Fibroblast of skin of right biceps (primary cell): ENCODE measurements around the gene USP35.
"Not testable (repeated sequence)": the region's sequence is repeated elsewhere in the genome, so short reads cannot be mapped to it uniquely, and the experiment has no call there.

Source experiments
- DNase-seq: peaks from one replicate; pipeline ENCODE4 v3.0.0-alpha.2; 2013

The USP35 gene

DNA sequence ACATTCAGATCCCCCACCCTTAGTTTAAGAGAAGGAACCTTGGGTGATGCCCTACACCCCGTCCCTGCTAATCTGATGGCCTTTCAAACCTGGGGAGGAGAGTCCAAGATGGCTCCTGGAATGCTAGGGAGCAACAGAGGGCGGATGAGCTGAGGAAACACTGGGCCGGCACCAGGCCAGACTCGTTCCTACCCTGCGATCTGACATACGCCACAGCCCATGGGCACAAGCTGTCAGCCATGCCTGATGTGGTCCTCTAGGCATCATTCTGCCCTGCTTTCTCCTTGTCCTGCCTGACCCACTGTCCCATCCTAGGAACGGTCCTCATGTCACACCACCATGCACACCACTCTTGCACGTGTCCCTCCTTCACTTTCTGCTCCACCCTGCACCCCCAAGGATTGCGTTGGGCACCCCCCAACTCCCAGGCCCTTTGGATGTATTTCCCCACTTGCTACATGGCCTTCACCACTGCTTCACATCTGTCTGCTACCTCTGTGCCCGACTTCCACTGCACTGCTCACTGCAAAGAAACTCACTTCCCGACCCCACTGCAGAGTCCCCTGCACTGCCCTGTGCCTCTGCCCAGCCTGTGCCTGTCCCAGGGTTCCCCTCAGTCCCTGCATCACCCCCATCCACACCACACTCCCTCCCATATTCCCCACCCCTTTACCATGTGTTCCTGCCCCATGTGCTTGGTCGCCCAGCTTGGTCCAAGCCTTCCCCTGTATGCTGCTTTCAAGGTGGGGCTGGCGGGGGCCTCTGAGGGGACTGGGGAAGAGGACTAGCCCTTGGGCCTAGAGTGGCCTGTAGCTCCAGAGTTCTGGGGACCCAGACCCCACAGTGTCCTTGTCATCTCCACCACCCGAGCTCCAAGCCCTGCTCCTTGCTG is 29.2 kb downstream of the USP35 start:
- no peak for DNase-seq

DNA sequence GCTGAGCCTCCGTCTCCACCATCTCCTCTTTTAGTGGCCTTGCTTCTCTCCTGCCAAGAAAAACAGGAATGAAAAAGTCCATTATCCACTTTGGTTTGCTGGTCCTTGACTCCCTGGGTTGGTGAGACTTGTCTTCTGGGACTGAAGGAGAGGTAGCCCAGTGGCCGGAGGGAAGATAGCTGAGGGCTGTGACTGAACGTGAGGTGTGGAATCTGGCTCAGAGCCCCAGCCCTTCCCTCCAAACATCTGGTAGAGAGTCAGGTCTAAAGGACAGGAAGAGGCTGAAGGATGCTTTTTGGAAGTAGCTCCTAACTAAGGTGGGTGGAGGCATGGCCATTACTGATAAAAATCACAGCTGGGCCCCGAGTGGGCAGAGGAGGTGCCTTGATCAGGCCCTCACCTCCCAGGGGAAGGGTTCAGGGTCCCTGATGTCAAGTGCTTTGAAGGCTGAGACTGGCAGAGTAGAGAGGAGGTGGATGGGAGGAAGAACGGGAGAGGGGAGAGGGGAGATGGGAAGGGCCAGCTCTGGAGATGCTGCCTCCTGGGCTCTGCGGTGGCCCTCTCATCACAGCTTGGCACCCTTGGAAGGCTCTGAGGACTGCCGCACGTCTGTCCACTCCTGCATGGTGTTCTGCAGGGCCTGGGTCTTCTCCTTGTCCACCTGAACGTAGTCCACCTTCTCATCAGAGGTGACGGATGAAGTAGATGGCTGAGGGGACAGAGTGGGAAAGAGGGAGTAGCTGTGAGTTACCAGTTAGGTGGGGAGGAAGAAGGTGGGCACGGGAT is 30.2 kb downstream of the USP35 start:
- no peak for DNase-seq

DNA sequence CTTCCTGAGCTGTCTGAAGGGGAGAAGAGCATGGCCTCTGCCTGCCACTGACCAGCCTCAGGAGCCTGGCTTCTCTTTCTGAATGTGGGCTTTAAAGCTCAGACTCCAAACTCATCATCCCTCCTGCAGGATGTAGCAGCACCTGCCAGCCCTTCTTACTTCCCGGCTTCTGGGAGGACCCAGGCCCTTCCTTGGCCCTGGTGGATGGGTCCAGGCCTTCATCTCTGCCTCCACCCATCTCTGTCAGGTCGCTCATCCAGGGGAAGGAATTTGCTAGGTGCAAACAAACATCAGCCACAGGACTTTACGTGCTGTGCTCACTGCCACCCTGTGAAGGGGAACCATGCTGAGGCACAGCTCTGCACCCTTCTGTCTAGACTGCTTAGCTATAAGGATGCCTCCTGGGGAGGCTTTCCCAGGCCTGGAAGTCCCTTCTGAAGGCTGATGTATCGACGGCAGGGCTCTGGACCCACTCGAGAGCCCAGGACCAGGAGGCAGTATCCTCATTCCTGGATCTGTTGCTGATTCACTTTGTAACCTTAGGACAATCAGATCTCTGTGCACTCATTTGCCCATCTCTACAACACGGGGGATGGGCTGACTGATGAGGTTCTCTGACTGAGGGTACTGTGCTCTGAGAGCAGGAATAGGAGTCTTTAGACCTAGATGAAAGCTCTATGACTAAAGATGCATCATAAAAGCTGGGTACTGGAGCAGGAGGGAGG is 30.9 kb downstream of the USP35 start:
- no peak for DNase-seq

DNA sequence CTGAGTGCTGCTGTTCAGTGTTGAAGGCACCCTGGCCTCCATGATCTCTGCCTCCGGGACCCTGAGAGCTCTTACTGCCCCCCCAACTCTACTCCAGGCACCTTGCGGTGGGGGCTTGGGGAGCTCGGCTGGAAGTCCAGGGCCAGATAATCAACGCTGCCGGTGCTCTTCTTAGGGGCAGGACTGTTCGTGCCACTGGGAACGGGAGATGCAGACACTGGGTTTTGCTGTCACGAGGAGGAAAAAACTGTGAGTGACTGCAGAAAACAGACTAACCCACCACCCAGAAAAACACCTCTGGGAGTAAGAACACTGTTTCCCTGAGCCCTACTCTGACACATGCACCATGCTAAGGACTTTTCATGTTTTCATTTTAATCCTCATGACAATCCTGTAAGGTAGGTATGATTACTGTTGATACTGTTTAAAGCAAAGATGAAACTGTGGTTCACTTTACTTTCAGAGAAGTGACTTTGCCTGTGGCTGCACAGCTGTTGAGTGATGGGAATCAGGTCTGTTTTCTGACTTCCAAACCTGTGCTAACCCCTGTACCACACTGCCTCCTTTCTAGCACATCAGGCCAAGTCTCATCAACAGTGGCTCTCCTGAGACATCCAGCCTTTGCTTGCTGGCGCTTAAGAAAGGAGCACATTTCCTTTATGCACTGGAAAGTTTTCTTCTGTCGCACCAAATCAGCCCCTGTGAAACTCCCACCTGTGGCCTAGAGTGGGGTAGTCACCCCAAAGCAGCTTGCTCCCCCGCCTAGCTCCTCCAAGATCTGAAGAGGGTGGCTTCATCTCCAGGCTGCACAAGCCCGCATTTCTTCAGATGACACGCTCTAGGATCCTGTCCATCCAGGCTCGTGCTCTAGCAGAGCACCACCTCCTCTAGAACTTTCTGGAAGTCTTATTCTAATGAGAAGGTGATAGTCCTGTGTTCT is 31.8 kb downstream of the USP35 start:
- DNase-seq: no peak

DNA sequence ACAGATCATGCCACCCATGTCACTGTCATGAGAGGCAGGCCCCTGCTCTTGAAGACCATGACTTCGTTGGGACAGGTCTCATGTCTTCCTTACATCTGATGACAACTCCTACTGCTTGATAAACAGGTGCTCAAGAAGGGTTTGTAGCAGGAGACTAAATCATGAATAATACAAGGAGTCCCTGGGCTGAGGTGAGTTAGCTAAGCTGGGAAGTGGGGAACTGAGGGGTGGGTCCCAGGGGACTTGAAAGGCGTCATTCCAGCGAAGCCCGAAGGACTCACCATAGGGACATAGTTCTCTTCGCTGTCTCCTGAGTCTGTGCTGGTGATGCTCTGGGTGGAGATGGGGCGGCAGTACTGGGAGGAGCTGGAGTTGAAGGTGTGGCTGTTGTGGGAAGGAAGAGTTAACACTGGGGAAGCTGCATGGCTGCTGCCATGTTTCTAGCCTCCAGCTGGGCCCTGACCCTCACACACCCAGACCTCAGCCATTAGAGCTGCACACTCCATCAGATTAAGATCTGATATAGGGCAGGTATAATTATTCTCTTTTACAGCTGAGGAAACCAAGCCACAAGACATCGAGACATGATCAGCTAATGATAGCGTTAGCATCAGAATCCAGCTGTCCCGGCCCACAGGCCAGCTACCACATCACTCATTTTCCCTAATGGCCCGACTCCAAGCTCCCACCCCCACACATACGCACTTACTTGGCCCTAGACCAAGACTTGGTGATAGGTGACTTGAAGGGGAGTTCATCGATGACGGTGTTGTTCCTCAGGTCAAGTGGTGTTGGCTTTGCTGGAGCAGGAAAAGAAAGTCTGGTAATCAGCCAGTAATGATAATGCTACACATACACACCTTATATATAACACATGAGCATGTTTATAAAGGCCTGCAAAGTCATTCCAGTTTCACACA is 32.9 kb downstream of the USP35 start:
- DNase-seq: no peak

DNA sequence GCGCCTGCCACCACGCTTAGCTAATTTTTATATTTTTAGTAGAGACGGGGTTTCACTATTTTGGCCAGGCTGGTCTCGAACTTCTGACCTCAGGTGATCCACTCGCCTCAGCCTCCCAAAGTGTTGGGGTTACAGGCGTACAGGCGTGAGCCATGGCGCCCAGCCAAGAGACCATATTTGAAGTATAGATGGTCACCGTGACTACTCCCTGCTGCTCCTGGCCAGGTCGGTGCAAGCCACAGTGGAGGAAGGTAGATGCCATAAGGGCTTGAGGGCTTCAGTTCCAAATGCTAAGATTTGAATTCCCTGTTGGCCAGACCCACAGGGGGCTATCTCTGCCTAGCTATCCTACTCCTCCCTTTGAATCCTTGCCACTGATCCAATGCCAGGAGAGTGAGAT is 34.0 kb downstream of the USP35 start:
- DNase-seq: not testable (repeated sequence)

DNA sequence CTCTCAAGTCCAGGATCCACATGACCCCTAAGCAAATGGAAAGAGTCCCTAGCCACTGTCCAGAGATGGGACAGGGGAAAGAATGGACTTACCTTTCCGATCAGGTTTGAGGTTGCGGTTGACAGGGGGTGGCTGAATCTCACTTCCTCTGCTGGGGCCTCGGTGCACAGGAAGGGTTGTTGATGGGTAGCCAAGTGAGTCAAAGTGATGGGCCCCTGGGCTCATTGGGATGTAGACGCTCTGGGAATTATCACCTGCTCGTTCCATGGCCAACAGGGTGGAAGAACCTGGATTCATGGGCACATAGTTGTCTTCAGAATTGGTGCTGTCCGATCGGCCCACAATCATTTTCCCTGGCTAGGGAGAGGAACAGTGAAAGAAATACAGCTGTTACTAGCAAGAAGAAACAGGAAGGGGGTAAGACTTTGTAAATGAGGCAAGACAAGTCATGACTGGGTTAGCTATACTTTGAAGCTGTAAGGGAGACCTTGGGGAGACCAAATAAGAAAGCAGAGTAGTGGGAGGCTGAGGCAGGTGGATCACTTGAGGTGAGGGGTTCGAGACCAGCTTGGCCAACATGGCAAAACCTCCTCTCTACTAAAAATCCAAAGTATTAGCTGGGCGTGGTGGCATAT is 34.7 kb downstream of the USP35 start:
- DNase-seq: no peak

DNA sequence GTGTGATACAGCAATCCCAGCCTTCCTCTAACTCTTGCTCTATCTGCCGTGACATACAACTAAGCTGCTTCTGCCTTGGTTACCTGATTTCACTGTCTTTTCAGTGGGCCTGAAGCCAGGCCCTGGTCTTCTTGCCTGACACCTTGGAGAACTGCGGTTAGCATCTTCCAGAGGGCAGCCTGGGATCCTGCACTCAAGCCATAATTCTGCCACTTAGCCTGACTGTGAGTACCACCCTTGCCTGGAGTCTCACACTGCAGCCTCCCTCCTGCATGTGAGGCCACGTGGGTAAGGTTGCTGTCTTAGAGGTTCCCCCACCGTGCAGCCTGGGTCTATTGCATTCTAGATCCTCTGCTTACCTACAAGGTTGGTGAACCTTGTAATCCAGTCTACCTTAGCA is 35.8 kb downstream of the USP35 start:
- no peak for DNase-seq

DNA sequence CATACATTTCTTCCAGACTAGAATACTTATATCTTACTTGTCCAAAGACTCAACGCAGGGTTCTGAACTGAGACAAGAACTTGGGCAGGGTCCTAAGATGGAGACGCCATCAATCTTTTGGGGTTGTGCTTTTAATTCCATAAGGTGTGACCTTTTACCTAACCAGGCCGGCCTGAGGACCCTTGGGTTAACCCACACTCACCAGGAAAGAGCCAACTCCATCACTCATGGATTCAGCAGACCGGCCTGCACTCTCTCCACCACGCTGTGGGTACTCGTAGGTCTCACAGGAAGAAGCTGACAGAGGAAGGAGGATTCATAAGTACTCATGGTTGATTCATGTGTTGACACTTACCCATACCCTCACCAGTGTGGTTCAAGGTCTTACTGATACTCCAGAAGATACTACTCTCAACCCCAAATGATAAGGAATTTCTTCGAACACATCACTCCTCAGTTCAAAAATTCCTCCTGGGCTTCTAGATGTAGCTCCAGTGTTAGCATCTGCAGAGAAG is 36.2 kb downstream of the USP35 start:
- no peak for DNase-seq

DNA sequence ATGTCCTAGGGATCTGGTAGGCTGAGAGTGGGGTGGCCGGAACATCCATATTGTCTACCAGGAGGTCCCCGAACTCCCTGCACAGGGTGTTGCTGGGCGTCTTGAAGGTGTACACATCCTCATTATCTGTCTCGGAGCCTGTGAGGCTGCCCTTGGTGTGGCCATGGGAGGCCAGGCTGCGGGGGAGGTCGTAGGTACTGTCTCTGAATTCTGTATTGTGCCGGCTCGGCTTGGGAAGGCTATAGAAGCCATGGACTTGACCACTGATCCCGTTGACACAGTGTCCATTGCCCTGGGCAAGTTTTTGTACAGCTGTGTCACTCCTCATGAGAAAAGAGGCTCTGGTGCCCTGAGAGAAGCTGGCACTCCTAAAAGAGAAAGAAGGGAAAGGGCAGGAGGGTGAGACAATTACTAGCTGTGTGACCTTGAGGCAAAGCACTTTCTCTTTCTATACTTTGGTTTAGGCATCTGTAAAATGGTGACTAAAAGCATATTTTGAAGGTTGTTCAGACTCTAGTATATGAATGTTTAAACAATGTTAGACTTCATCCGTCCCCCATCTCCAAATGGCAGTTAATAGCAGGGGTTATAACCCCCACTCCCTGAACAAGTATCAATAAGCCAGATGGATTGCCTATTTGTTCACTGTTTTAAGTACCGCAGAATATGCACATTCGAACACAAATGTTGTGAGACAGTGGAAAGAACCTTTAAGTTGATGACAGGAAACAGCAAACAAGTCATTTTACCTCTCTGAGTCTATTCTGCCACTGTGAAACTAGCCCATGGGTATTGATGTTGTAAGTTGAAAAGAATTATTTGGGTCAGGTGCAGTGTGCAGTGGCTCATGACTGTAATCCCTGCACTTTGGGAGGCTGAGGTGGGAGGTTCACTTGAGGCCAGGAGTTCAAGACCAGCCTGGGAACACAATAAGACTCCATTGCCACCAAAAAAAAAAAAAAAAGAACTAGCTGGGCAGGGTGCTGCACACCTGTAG is 38.3 kb downstream of the USP35 start:
- no peak for DNase-seq

DNA sequence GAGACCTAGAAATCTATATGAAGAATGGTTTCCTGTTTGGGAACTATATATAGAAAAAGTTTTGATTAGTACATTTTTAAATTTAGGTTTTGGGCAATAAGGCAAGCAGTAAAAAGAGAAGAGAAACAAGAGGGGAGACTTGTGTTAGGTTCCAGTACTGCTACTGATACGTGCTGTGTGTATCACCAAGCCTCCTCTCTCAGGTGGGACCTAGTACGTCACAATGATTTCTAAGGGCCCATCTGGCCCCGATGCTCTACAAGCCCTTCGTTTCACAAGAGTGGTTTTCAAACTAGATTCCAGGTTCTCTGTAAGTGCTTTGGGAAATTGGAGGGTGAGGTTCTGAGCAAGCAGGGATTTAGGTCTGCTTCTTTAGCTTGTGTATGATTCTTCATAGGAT is 39.2 kb downstream of the USP35 start:
- no peak for DNase-seq

DNA sequence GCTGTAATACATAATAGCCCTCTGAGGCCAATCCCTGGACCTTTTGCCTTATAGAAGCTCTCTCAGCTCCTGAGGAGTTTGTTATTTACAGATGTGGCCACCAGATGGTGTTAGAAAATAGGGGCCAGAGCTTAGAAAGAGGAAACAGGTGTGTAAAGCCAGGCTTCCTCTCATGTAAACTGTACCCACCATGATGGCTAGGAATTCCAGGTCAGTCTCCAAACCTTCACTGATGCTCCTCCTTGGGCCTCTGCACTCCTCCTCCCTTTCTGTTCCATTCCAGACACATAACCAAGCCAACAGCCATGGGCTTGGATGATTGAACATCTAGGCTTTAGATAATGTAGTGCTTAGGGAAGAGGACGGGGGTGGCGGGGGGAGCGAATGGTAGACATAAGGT is 39.7 kb downstream of the USP35 start:
- peak; percentile 54 for DNase-seq

DNA sequence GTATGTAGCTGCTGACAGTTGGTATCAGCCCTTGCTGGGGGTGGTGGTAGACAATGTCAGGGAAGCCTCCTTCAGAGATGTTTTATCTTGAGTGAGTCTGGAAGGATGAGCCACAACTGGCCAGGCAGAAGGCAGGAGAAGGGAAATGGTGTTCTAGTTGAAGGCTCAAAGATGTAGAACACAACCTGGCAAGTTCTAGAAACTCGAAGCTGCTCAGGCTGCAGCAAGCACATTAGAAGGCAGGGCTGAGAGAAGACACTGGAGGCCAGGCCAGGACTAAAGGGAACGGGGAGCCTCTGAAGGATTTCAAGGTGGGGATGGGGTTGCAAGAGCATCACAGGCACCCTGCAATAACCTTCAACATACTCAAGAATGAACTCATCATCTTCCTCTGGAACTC is 40.4 kb downstream of the USP35 start:
- no peak for DNase-seq

DNA sequence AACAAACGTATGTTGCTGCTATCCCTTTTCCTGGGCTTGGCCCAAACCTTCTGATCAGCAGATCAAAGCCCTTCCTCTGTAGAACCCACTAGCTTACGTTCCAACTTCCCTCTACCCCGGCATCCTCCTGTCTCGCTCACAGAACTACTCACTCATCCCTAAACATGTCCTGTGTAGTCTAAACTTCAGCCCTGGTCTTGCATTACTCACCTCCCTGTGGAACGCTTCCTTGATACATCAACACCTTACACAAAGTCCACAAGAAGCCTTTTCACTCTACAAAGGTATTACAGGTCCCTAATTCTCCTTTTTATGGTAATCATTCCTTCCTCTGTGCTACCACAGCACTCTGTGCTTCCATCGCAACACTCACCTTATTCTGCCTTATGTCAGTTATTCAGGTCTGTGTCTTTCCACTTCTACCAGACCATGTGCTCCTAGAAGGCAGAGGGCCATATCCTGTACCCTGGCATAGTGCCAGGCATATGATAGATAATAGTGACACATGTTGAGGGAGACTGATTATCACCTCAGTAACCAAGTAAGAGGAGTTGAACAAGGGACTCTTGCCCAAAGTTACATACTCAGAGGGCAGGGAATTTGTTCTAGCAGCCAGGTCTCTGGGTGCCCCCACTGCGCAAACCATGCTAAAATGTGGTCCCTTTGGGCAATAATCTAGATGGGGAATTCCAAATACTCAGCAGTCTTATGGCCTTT is 41.6 kb downstream of the USP35 start:
- DNase-seq: no peak

DNA sequence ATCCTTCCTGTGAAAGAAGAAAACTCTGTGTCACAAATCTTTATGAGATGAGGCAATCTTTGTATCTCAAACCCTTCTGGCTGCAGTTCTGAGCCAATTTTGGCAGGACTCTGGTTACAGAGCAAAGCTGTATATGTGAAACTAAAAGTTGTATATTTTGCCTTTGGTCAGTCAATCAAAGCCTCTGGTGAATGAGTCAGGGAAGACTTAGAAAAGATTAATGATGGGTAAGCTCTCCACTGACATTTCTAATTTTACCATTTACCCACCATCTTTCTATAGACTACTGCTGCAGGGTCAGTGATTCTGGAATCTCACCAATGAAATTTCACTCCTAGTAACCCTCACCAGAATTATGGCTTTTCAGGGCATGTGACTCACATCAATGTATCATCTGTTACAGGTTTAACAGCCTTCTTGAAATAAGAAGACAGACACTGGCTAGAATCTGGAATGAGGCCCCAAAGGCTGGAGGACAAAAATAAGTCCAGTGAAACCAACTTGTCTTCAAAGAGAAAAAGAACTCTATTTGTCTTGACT is 43.3 kb downstream of the USP35 start:
- peak; percentile 88 for DNase-seq

DNA sequence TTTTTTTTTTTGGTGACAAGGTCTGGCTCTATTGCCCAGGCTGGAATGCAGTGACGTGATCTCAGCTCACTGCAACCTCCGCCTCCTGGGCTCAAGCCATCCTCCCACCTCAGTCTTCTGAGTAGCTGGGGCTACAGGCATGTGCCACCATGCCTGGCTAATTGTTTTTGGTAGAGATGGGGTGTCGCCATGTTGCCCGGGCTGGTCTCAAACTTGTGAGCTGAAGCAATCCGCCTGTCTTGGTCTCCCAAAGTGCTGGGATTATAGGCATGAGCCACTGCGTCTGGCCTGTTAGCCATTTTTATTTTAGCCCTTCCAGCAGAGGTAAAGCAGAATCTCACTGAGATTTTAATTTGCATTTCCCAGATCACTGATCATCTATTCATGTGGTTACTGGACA is 44.3 kb downstream of the USP35 start:
- DNase-seq: not testable (repeated sequence)

DNA sequence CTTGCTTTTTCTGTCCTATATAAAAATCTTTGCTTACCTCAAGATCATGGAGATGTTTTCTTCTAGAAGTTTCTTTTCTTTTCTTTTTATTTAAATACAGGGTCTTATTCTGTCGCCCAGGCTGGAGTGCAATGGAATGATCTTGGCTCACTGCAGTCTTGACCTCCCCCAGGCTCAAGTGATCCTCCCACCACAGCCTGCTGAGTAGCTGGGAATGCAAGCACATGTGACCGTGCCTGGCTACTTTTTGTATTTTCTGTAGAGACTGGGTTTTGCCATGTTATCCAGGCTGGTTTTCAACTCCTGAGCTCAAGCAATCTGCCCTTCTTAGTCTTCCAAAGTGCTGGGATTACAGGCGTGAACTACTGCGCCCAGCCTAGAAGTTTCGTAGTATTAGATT is 45.3 kb downstream of the USP35 start:
- no peak for DNase-seq
